OCI-LY3 (cell line): ENCODE results near the gene DPP6.

Source experiments
- H2AFZ ChIP-seq: fragments of 200-600, 300-600 bp; shearing (Covaris generic); 2 replicates; pipeline ENCODE4 v1.6.0; 2014; ENCODE audit warnings: antibody characterized with exemption, low read depth, low read length
- H3K27ac ChIP-seq: fragments of 200-600, 300-600 bp; sonication (generic); 2 replicates; pipeline ENCODE4 v1.5.1; 2014; ENCODE audit warnings: mild to moderate bottlenecking, low read length, moderate library complexity, mixed read lengths
- H3K27me3 ChIP-seq: fragments of 200-600, 300-600 bp; sonication (generic); 2 replicates; pipeline ENCODE4 v1.6.1; 2014; ENCODE audit warnings: low read depth, low read length, mixed read lengths
- H3K36me3 ChIP-seq: fragments of 200-600, 300-600 bp; sonication (generic); replicated peaks from 2 replicates; pipeline ENCODE3; 2014; ENCODE audit warnings: low read depth, low read length, mixed read lengths
- H3K4me1 ChIP-seq: fragments of 300-600, 200-600 bp; sonication (generic); 2 replicates; pipeline ENCODE4 v1.6.1; 2014; ENCODE audit warnings: low read length, mixed read lengths
- H3K4me2 ChIP-seq: fragments of 200-600, 300-600 bp; sonication (generic); 2 replicates; pipeline ENCODE4 v1.6.1; 2014; ENCODE audit warnings: low read length, mixed read lengths
- H3K4me3 ChIP-seq: fragments of 300-600, 200-600 bp; sonication (generic); 2 replicates; pipeline ENCODE4 v1.5.1; 2014; ENCODE audit warnings: antibody characterized with exemption, mild to moderate bottlenecking, low read length, moderate library complexity
- H3K79me2 ChIP-seq: fragments of 300-600, 200-600 bp; shearing (Covaris generic); 2 replicates; pipeline ENCODE4 v1.6.1; 2014; ENCODE audit warnings: mild to moderate bottlenecking, low read length, mixed read lengths
- H3K9ac ChIP-seq: fragments of 300-600, 200-600 bp; shearing (Covaris generic); 2 replicates; pipeline ENCODE4 v1.6.0; 2014; ENCODE audit warnings: mild to moderate bottlenecking, low read length, moderate library complexity
- H3K9me3 ChIP-seq: fragments of 200-600, 300-600 bp; shearing (Covaris generic); 2 replicates; pipeline ENCODE4 v1.6.1; 2014; ENCODE audit warnings: low read length, mixed read lengths; ENCODE audit not compliant: insufficient read depth
- H4K20me1 ChIP-seq: fragments of 200-600, 300-600 bp; sonication (generic); 2 replicates; pipeline ENCODE4 v1.6.1; 2016; ENCODE audit warnings: low read length, mixed read lengths; ENCODE audit not compliant: insufficient read depth
- EZH2phosphoT487 ChIP-seq: fragments of 200-600 bp; shearing (Covaris generic); IDR thresholded peaks from 2 replicates; pipeline ENCODE4 v1.6.1; 2018; ENCODE audit warnings: antibody characterized with exemption, mixed run types, low read depth
- TF ChIP-seq, protein P1 (sequence below): fragments of 200-600, 300-600 bp; sonication (generic); IDR thresholded peaks from 2 replicates; pipeline ENCODE4 v1.5.1; 2014; ENCODE audit warnings: antibody characterized with exemption, low read length, low read depth

Gene DPP6

DNA sequence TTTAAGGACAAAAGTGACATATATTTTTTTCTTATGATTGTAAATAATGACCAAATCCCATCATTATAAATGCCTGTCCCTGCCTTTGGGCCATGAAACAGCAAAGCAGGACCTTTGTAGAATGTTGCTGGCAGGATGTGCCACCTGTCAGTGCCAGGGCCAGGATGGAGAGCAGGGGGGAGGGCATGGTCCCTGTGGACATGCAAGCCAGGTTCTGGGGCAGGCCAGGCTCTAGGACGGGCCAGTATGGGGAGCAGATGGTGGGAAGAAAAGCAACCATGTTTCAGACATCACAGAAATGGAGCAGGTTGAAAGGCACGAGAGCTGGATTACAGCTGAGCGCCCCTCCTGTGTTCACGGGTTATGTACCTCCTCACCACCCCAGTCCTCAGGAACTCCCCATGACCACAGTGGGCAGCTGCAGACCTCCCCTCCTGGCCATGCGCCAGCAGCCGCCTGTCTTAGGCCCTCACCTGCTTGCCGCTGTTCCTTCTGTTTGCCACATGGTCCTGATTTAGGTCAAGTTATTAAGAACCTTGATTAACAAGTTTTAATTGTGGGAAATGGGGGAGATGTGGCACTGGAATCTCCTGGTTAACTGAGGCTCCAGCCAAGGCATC, 740.3 kb downstream of the DPP6 start:
- Histone ChIP-seq H3K9me3 (no peaks in the 10 kb centered on the region), H3K9ac (no peak overlapping the region), H3K27me3 (peaks cover 25% of the 10 kb centered on the region), H4K20me1 (no peaks in the 10 kb centered on the region), H3K4me1 (no peaks in the 10 kb centered on the region), H3K4me3 (no peak overlapping the region), H2AFZ (no peak overlapping the region), H3K4me2 (no peak overlapping the region), H3K27ac (no peak overlapping the region), H3K36me3 (no peaks in the 10 kb centered on the region), H3K79me2 (no peaks in the 10 kb centered on the region)
- no peak for TF ChIP-seq EZH2phosphoT487
- TF ChIP-seq, protein P1, sequence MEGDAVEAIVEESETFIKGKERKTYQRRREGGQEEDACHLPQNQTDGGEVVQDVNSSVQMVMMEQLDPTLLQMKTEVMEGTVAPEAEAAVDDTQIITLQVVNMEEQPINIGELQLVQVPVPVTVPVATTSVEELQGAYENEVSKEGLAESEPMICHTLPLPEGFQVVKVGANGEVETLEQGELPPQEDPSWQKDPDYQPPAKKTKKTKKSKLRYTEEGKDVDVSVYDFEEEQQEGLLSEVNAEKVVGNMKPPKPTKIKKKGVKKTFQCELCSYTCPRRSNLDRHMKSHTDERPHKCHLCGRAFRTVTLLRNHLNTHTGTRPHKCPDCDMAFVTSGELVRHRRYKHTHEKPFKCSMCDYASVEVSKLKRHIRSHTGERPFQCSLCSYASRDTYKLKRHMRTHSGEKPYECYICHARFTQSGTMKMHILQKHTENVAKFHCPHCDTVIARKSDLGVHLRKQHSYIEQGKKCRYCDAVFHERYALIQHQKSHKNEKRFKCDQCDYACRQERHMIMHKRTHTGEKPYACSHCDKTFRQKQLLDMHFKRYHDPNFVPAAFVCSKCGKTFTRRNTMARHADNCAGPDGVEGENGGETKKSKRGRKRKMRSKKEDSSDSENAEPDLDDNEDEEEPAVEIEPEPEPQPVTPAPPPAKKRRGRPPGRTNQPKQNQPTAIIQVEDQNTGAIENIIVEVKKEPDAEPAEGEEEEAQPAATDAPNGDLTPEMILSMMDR = no peak

DNA sequence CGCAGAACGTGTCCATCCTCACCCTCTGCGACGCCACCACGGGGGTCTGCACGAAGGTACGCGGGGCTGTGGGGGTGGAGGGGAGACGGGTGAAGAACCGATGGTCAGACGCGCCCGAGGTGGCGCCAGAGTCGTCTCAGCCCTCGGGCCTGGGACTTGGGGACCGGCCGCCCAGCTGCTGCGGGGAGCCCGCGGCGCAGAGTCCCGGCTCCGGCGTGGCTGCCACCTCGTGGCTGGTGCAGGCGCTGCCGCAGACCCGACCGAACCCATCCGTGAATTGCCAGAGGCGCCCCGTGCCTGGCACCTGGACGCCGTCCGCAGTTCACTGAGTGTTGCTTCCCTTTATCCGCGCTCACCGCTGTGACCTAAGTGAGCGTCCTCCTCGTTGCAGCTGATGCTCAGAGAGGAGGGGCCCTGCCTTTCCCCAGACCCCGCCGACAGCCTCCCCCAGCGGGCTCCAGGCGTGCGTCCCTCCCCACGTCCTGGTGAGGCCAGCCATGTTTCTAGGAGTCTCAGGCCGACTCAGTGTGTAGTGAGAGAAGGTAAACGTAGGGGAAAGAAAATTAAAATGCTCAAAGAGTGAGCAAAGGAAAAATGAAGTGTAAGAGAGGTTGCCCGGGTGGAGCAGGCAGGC, 742.1 kb downstream of the DPP6 start:
- no peaks in the 10 kb centered on the region for H4K20me1 ChIP-seq
- H2AFZ ChIP-seq = no peak overlapping the region
- no peak overlapping the region for H3K27ac ChIP-seq
- TF ChIP-seq EZH2phosphoT487 = no peak
- TF ChIP-seq, protein P1 = no peak
- no peaks in the 10 kb centered on the region for H3K4me1 ChIP-seq
- no peaks in the 10 kb centered on the region for H3K79me2 ChIP-seq
- no peak overlapping the region for H3K4me3 ChIP-seq
- H3K27me3 ChIP-seq = peaks cover 34% of the 10 kb centered on the region
- H3K9ac ChIP-seq = no peak overlapping the region
- no peaks in the 10 kb centered on the region for H3K36me3 ChIP-seq
- H3K4me2 ChIP-seq = no peak overlapping the region
- H3K9me3 ChIP-seq = no peaks in the 10 kb centered on the region

DNA sequence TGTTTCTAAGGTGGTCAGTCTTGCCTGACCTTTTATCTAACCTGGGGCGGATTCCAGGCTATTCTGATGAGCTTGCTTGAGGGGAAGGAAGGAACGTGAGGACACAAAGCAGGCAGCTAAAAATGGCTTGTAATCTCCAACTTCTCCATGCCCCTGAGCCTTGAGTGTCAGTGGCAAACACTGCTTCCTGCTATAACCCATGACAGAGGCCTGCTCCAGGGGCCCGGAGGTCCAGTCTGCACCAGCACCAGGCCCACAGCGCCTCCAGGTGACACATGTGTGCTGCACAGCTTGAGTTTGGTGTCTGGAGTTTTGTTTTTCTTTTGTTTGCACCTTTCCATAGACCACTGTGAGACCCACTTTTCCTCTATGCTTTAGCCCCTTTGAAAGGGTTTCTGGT, 742.8 kb downstream of the DPP6 start:
- Histone ChIP-seq H3K4me3 (no peak overlapping the region), H3K9ac (no peak overlapping the region), H3K79me2 (no peaks in the 10 kb centered on the region), H3K27ac (no peak overlapping the region), H3K27me3 (peaks cover 41% of the 10 kb centered on the region), H4K20me1 (no peaks in the 10 kb centered on the region), H3K4me1 (no peaks in the 10 kb centered on the region), H3K36me3 (no peaks in the 10 kb centered on the region), H3K9me3 (no peaks in the 10 kb centered on the region), H3K4me2 (no peak overlapping the region), H2AFZ (no peak overlapping the region)
- no peak for TF ChIP-seq EZH2phosphoT487
- TF ChIP-seq, protein P1 = no peak; the same call in 1 of the 2 replicates

DNA sequence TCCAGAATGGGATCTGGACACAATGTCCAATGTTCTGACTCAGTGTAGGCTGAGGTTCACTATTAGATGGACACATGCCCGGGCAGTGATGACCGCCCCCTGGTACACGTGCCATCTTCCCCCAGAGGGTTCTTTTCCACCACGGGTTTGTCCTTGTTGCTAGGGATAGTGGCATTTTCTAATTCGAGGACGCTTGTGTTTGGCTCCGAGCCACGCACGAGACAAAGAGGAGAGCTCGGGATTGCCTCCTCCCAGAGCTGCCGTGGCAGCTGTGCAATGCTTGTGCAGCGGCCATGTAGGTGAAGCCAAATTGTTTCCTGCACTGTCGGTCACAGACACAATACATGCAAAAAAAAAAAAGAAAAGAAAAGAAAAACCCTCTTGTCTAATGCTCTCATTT, 743.2 kb downstream of the DPP6 start:
- H3K27ac ChIP-seq = no peak overlapping the region
- no peaks in the 10 kb centered on the region for H3K4me1 ChIP-seq
- H2AFZ ChIP-seq = no peak overlapping the region
- H3K4me3 ChIP-seq = no peak overlapping the region
- H3K4me2 ChIP-seq = no peak overlapping the region
- TF ChIP-seq, protein P1 = no peak
- TF ChIP-seq EZH2phosphoT487 = no peak
- H3K9ac ChIP-seq = no peak overlapping the region
- no peaks in the 10 kb centered on the region for H3K79me2 ChIP-seq
- no peaks in the 10 kb centered on the region for H3K9me3 ChIP-seq
- H3K27me3 ChIP-seq = peaks cover 43% of the 10 kb centered on the region
- H3K36me3 ChIP-seq = no peaks in the 10 kb centered on the region
- no peaks in the 10 kb centered on the region for H4K20me1 ChIP-seq
